HepG2 (cell line): ENCODE data around the gene CNTROB. TPM values are rescaled to one million over a fixed set of nuclear protein-coding genes. Genes with fewer than 3 reads are reported as not detected.

Source experiments
- AFF4 ChIP-seq: sonication (generic); formaldehyde crosslinking; IDR thresholded peaks from 2 replicates; pipeline ENCODE4 v1.4.0; 2020; ENCODE audit warnings: missing genetic modification reagents
- AGO2 ChIP-seq: fragments of 200-400 bp; formaldehyde crosslinking; optimal IDR thresholded peaks from 2 replicates; pipeline ENCODE3; 2017; ENCODE audit warnings: mild to moderate bottlenecking, low read depth, low read length, moderate library complexity
- CCAR2 ChIP-seq: fragments of 200-400 bp; formaldehyde crosslinking; optimal IDR thresholded peaks from 2 replicates; pipeline ENCODE3; 2018; ENCODE audit warnings: low read depth, mild to moderate bottlenecking, low read length, moderate library complexity
- CEBPG ChIP-seq: IDR thresholded peaks from 2 replicates; pipeline ENCODE4 v1.6.1; 2016
- E2F2 ChIP-seq: sonication (generic); formaldehyde crosslinking; IDR thresholded peaks from 2 replicates; pipeline ENCODE4 v1.4.0; 2020; ENCODE audit warnings: missing genetic modification reagents, borderline replicate concordance
- HDAC6 ChIP-seq: fragments of 200-600 bp; sonication (generic); IDR thresholded peaks from 2 replicates; pipeline ENCODE4 v1.7.0; 2017; ENCODE audit warnings: mild to moderate bottlenecking, antibody characterized with exemption, low read length, low read depth
- HOXA9 ChIP-seq: sonication (generic); formaldehyde crosslinking; IDR thresholded peaks from 2 replicates; pipeline ENCODE4 v1.8.1; 2022; ENCODE audit warnings: missing genetic modification reagents, mild to moderate bottlenecking, moderate library complexity, borderline replicate concordance
- HOXD1 ChIP-seq: sonication (generic); formaldehyde crosslinking; IDR thresholded peaks from 2 replicates; pipeline ENCODE4 v1.5.0; 2020; ENCODE audit warnings: missing genetic modification reagents
- KLF9 ChIP-seq: IDR thresholded peaks from 2 replicates; pipeline ENCODE4 v1.6.1; 2016; ENCODE audit warnings: low read depth
- RAD21 ChIP-seq: fragments of 450-650 bp; formaldehyde crosslinking; IDR thresholded peaks from 2 replicates; pipeline ENCODE4 v1.5.0; 2020; ENCODE audit warnings: mild to moderate bottlenecking
- SNAI1 ChIP-seq: sonication (generic); formaldehyde crosslinking; IDR thresholded peaks from 2 replicates; pipeline ENCODE4 v1.5.0; 2020; ENCODE audit warnings: mild to moderate bottlenecking, missing genetic modification reagents, borderline replicate concordance
- TOE1 ChIP-seq: sonication (generic); formaldehyde crosslinking; IDR thresholded peaks from 2 replicates; pipeline ENCODE4 v1.4.0; 2020; ENCODE audit warnings: mild to moderate bottlenecking, missing genetic modification reagents
- ZBTB42 ChIP-seq: sonication (generic); formaldehyde crosslinking; IDR thresholded peaks from 2 replicates; pipeline ENCODE4 v1.5.0; 2020; ENCODE audit warnings: mild to moderate bottlenecking, missing genetic modification reagents
- ZNF367 ChIP-seq: sonication (generic); formaldehyde crosslinking; IDR thresholded peaks from 2 replicates; pipeline ENCODE4 v1.4.0; 2020; ENCODE audit warnings: missing genetic modification reagents, borderline replicate concordance
- ZNF451 ChIP-seq: sonication (generic); formaldehyde crosslinking; IDR thresholded peaks from 2 replicates; pipeline ENCODE4 v1.5.0; 2020; ENCODE audit warnings: mild to moderate bottlenecking, missing genetic modification reagents
- ZNF607 ChIP-seq: sonication (generic); formaldehyde crosslinking; IDR thresholded peaks from 2 replicates; pipeline ENCODE4 v1.5.1; 2020; ENCODE audit warnings: missing genetic modification reagents, mild to moderate bottlenecking, borderline replicate concordance
- ZNF609 ChIP-seq: sonication (generic); formaldehyde crosslinking; IDR thresholded peaks from 2 replicates; pipeline ENCODE4 v1.4.0; 2020; ENCODE audit warnings: mild to moderate bottlenecking, missing genetic modification reagents, borderline replicate concordance
- ZNF782 ChIP-seq: sonication (generic); formaldehyde crosslinking; IDR thresholded peaks from 2 replicates; pipeline ENCODE4 v1.4.0; 2020; ENCODE audit warnings: missing genetic modification reagents, mild to moderate bottlenecking, borderline replicate concordance
- polyA plus RNA-seq, 8 experiments: library from polyadenylated mRNA; depleted of rRNA in 3 of 8; stranded (reverse) in 7 of 8; unstranded in 1 of 8; fragments of >200 nt; fragmentation: Illumina TruSeq in 4 of 8; extraction: Trizol in 4 of 8; gene quantifications; 2 replicates each; pipeline versions ENCODE4 v1.2.1 to v1.2.3, GENCODE V29; 2011 to 2016; ENCODE audit warnings: low read depth in 4 of 8, missing spikeins in 1 of 8, mixed read lengths in 1 of 8; ENCODE audit not compliant: insufficient read depth in 1 of 8
- total RNA-seq, 5 experiments: library from RNA; depleted of rRNA; stranded (reverse); fragments of >200 nt; fragmentation: Illumina TruSeq; extraction: Trizol; gene quantifications; 2 replicates each; pipeline ENCODE4 v1.2.3, GENCODE V29; 2016; ENCODE audit warnings: low read depth in 1 of 5

CNTROB gene
- total and polyA plus RNA-seq, 2 of the 13 experiments (the other 11 are each of a cell fraction or from before 2014, with no cell fraction given) = 21.2 to 24.1 TPM

- TF ChIP-seq RAD21 (CRISPR knock-in tag) (0 out of 2 replicates have a peak, but pooled peaks have one; percentile 7), ZNF451 (CRISPR knock-in tag) (no peak), KLF9 (CRISPR knock-in tag) (no peak), ZNF782 (CRISPR knock-in tag) (no peak), HOXA9 (no peak), CEBPG (CRISPR knock-in tag) (peak; percentile 43), ZBTB42 (no peak), SNAI1 (CRISPR knock-in tag) (no peak), HOXD1 (CRISPR knock-in tag) (no peak), ZNF367 (CRISPR knock-in tag) (no peak), TOE1 (CRISPR knock-in tag) (no peak), ZNF607 (CRISPR knock-in tag) (no peak), E2F2 (no peak), AGO2 (no peak), CCAR2 (no peak), AFF4 (CRISPR knock-in tag) (no peak), HDAC6 (no peak), ZNF609 (CRISPR knock-in tag) (no peak)
Measured at GRCh38 chr17:7931709-7932482, at the start of gene CNTROB, which contains the start of gene TRAPPC1 (continued).
